ENCODE measurements around the gene KRT3.
A peak's percentile ranks its signal among the peaks of the same experiment; 100 is the strongest.

Gene KRT3

DNA sequence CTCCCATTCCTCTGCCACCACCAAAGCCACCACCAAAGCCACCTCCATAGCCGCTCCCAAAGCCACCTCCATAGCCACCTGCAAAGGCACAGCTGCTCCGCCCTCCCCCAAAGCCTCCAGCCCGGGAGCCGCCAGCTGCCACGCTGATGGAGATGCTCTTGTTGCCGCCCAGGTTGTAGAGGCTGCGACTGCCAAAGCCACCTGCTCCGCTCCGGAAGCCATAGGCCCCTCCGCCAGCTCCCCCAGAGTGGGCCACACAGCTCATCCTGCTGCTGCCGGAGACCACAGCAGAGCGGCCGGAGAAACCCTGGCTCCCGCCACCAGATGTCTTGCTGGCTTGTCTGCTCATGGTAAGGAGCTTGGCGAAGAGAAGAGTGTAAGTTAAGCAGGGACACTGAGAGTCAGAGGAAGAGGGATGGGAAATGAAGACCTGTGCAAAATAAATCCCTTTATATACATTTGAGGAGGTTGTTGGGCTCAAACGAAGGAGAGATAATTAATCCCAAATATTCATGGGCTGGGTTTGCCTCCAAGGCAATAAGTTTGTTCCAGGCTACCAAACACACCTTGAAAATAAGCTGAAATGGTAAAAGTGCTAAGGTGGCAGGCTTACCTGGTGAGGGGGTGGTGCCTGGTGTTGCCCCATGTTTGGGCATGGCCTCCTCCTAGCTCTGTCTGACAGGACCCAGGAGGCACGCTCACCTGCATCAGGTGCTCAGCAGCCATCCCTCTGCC is at the start of gene KRT3:
Gene KRT3 (minus strand): TSS at position 424 of the 735 bp plus-strand sequence. CDS start 75 bp downstream, at position 349.
- no peak for DNase-seq

- no peak for DNase-seq
Observed at GRCh38 chr12:52844386-52844785, 48.5 kb upstream of the KRT3 start.

DNA sequence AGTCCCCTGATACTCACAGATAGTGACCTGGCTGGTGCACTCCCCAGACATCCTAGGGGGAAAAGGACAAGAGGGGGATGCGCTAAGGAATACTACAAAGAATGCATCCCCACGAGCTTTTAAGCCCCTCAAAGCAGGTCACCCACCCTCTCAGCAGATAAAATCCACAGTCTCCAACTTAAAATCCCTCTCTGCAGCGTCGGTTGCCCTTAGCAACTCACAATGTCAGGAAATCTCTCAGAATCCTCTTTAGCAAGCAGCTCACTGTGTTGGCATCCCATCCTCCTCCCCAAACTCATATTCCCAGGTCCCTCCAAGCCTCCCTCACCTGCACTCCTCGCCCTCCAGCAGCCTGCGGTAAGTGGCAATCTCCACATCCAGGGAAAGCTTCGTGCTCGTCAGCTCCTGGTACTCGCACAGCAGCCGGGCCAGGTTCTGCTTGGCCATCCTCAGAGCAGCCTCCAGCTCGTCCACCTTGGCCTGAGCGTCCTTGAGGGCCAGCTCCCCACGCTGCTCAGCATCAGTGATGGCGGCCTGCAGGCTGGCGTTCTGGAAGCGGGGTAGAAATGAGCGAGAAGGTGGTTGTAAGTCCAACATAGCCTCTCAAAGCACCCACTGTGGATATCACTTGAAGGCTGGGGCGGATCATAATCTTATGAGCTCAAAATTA is 43.7 kb upstream of the KRT3 start:
- DNase-seq: no peak

- DNase-seq: no peak
Observed at GRCh38 chr12:52838609-52839435, 42.9 kb upstream of the KRT3 start.

DNA sequence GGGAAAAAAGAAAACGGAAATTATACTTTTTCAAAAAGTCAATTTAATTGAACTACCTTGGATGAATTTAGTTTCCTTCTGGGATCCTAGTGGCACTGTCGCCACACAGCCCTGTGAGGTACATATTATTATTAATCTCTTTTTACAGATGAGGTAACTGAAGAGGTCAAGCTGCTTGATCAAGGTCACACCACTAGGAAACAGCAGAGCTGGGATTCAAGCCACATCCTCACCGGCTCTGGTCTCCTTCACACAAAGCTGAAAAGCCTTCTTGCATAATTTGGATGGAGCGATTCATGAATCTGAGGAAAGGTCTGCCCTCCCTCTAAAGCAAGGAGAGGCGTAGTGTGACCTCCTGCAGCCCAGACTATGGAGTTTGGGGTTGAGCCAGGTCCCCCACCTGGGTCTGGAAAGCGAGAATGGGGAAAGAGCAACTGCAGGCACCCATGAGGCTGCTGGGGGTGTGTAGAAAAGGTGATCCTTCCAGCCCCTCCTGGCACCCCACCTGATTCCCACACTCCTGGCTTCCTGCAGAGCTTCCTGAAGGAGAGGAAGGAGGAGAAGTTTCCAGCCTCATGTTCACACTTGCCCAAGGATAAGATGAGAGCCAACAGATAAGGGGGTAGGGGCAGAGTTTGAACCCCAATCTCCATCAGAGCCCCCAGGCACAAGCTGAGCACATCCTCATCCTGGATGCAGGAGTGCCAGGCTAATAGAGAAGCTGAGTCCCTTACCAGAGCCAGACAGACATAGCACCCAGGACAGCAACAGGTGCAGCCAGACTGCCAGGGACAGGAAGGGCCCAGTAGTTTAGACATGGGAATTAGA is 42.1 kb upstream of the KRT3 start:
- no peak for DNase-seq

DNA sequence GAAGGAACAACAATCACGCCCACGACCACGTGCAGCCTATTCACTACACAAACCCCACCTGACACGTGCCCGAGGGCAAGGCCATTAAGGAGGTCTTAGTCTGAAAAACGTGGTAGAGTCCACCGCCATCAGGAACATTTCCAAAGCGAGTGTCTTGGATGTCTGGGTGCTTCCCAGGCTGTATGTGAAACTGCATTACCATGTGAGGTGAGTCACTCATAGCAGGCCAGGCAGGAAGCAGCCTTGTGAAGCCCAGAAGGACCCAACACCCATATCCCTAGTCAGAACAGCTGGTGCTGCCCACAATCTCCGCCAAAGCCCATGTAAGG is 41.5 kb upstream of the KRT3 start:
- DNase-seq: peak; percentile 71

- DNase-seq: no peak
Observed at GRCh38 chr12:52836491-52837412, 40.8 kb upstream of the KRT3 start.

- peak; percentile 89 for DNase-seq
Observed at GRCh38 chr12:52836042-52836466, 40.1 kb upstream of the KRT3 start.

DNA sequence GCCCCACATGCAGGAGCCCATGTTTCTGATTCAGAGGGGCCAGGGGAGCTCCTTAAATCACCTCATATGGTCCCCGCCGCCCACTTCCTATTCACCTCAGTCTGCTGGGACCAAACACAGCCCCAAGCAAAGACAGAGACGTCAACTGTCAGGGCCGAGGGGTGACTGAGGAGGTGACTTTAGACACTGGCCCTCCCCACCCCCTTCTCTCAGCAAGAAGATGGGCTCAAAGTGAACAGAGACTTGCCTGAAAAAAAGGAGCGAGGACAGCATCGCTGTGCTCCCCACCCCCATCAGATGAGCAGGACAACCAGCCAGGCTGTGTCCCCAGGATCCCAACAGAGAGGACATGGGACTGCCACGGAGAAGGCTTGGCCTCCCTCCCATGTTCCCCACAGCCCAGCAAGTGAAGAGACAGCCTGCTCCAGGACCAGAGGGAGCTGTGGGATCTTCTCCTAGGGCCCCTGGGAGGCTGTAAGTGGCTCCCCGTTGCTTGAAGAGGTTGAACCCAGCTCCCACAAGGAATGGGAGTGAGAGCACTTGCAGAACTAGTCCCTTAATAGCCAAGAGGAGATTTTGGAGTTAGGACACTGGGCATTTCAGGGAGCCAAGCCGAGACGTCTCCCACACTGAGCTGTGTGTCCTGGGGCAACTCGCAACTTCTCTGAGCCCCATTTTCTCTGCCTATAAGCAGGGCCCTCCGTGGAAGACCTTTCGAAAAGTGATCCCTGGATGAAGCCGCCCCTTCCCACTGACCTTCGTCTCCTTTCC is 39.5 kb upstream of the KRT3 start:
- DNase-seq: peak; percentile 74

DNA sequence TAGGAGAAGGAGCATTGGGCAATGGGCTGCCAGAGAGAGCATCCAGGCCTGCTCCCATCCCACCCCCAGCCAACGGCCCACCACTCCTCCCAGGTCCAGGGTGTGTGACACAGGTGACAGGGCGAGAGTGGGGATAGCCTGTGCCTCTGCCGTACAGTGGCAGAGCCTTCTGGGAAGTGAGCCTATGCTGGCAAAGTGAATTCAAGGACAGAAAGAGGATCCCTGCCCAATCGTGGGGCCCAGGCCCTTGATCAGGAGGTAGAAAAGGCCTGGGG is 38.7 kb upstream of the KRT3 start:
- DNase-seq: no peak

GRCh38 chr12:52833922-52834726 is 38.2 kb upstream of the KRT3 start, which contains the start of gene KRT79:
Gene KRT79 (minus strand): TSS chr12:52834311. CDS start chr12:52834260, 51 bp downstream.
- DNase-seq: no peak

GRCh38 chr12:52832985-52833905 is 37.3 kb upstream of the KRT3 start:
- DNase-seq: no peak

DNA sequence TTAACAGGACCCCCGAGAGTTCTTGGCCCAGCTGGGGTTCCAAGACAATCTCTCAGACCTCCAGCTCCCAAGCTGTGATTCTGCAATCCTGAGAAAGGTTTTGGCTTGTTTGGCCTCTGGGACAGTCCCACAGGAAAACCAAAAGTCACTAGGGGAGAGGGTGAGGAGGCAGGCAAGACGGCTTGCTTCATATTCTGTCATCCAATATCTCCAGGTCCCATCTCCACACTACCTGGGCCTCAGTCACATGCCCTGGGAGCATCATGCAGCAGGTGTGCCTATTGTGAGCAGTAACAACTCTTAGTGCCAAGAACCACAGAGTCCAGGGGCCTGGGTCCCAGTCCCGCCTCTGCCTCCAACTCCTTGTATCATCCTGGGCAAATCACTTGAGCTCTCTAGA is 36.5 kb upstream of the KRT3 start:
- DNase-seq: no peak

GRCh38 chr12:52831251-52831650 is 35.3 kb upstream of the KRT3 start:
- DNase-seq: no peak

DNA sequence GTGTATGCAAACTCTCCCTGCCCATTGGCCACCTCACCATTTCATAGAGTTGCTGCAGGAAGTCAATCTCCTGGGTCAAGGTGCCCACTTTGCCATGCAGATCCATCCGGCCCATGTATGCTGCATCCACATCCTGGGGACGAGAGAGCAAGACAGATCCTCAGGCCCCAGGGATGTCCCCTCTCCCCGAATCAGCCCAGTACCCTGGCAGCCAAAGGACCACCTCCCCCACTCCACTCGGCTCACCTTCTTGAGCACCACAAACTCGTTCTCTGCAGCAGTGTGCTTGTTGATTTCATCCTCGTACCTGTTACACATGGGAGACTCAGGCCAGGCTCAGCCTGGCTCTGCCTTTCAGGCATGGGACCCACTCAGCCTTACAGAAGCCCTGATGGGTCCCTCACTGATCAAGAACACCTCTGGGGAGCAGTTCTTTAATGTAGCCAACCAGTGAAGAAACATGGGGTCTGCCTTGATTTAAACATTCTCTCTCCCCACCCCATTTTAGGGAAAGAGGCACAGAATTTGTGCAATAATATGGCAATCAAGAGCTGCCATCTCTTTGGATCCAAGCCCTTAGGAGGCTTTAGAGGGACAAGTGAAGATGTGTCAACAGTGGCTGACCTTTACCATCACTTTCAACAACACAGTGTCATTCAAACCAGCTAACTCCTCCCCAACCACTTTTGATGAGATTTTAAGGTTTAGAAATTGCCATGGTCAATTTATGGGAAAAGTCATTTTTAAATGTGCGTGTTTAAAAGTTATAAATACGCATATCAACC is 34.3 kb upstream of the KRT3 start:
- DNase-seq: no peak

DNA sequence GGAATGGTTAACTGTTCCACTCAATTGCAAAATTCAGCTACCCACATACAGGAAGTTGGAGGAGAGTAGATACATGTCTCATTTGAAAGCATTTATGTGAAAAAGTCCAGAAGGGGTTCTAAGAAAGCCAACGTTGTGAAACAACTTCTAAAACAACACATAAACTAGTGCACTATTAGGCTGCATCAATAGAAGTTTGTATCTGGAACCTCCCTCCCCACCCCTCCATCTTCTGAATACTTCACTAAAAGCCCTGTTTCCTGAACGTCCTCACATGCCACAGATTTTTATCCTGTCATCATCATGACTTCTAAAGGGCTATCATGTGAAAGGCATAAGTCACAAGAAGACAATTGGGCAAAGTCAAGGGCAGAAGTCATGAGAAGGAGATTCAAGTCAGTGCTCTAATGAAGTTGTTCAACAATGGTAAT is 32.7 kb upstream of the KRT3 start:
- no peak for DNase-seq

GRCh38 chr12:52828156-52828555 is 32.2 kb upstream of the KRT3 start:
- DNase-seq: no peak

GRCh38 chr12:52827499-52828090 is 31.7 kb upstream of the KRT3 start:
- no peak for DNase-seq
